Breast epithelium (tissue), 4 donors: ENCODE data around the gene WDR37. TPM values are rescaled to one million over a fixed set of nuclear protein-coding genes. Genes with fewer than 3 reads are reported as not detected.

Experiments used
- DNase-seq, 2 donors: peaks; one replicate each; pipeline ENCODE4 v3.0.0-alpha.2; 2019; ENCODE audit warnings: low spot score in 2 of 2
- H3K27ac ChIP-seq, 2 donors: fragments of 200-600 bp; sonication (generic) in 1 of 2; one replicate each; pipeline ENCODE4 v1.5.1; 2016 to 2019; ENCODE audit warnings: mild to moderate bottlenecking in 1 of 2
- H3K27me3 ChIP-seq, 2 donors: fragments of 200-600 bp; sonication (generic) in 1 of 2; one replicate each; pipeline versions ENCODE4 v1.5.1 to v1.6.0; 2017 to 2019; ENCODE audit warnings: control low read depth in 1 of 2, mild to moderate bottlenecking in 1 of 2
- H3K36me3 ChIP-seq: fragments of 200-600 bp; one replicate; pipeline ENCODE4 v1.5.1; 2019
- H3K4me1 ChIP-seq, 2 donors: fragments of 200-600 bp; sonication (generic); one replicate each; pipeline ENCODE4 v1.5.1; 2016 to 2019; ENCODE audit warnings: control low read depth in 1 of 2
- H3K4me3 ChIP-seq, 3 donors: fragments of 200-600 bp; sonication (generic); 1 replicate in 2 of 3; 2 replicates in 1 of 3; pipeline ENCODE4 v1.5.1; 2016 to 2019; ENCODE audit warnings: mild to moderate bottlenecking in 3 of 3, moderate library complexity in 2 of 3
- H3K9me3 ChIP-seq, 2 donors: fragments of 200-600 bp; sonication (generic) in 1 of 2; one replicate each; pipeline ENCODE4 v1.5.1; 2016 to 2019; ENCODE audit warnings: control low read depth in 1 of 2
- POLR2A ChIP-seq: fragments of 450-650 bp; IDR thresholded peaks from one replicate; pipeline ENCODE4 v1.6.1; 2016; ENCODE audit warnings: antibody characterized with exemption, mild to moderate bottlenecking, moderate library complexity
- POLR2AphosphoS5 ChIP-seq, 3 donors: sonication (generic); formaldehyde crosslinking; IDR thresholded peaks; one replicate each; pipeline ENCODE4 v1.6.1; 2017; ENCODE audit warnings: antibody characterized with exemption in 3 of 3
- intact Hi-C: fragments of 100-400 bp; cut with DNase I; formaldehyde crosslinking; loops from one replicate; pipeline ENCODE4 v1.15.1; 2023; ENCODE audit warnings: low total_unique reads
- total RNA-seq, 3 donors: library from RNA; depleted of rRNA; stranded (reverse); fragments of >200 nt; gene quantifications; one replicate each; pipeline ENCODE4 v1.1.0, GENCODE V29; 2016
- TF ChIP-seq, protein P1 (sequence below), 3 donors: fragments of 450-650 bp; IDR thresholded peaks; one replicate each; pipeline ENCODE4 v1.5.1; 2016 to 2017; ENCODE audit warnings: antibody characterized with exemption in 3 of 3, mild to moderate bottlenecking in 3 of 3, moderate library complexity in 3 of 3

WDR37 gene
- total RNA-seq, 3 donors from 2014 or later: 13.9 to 18.0 (median 14.4) TPM

DNA sequence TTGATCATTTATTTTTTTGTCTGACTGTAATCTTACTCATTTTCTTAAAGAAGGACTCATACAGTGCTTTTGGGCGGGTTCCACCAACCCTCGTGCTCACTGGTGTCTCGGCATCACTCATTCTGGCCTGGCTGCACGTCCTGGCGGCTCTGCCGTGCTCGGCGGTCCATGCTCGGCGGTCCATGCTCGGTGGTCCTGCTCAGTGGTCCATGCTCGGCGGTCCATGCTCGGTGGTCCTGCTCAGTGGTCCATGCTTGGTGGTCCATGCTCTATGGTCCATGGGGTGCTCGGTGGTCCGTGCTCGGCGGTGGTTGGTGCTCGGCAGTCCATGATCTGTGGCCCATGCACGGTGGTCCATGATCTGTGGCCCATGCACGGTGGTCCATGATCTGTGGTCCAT is 72.5 kb downstream of the WDR37 start:
- Histone ChIP-seq H3K27ac (no peak overlapping the region), H3K4me1 (no peaks in the 10 kb centered on the region), H3K4me3 (no peak overlapping the region), H3K27me3 (no peaks in the 10 kb centered on the region), H3K9me3 (no peaks in the 10 kb centered on the region), H3K36me3 (peaks cover 10% of the 10 kb centered on the region)
- intact Hi-C loops: no loop called here
- DNase-seq: no peak
- TF ChIP-seq POLR2A: no peak
- TF ChIP-seq, protein P1, sequence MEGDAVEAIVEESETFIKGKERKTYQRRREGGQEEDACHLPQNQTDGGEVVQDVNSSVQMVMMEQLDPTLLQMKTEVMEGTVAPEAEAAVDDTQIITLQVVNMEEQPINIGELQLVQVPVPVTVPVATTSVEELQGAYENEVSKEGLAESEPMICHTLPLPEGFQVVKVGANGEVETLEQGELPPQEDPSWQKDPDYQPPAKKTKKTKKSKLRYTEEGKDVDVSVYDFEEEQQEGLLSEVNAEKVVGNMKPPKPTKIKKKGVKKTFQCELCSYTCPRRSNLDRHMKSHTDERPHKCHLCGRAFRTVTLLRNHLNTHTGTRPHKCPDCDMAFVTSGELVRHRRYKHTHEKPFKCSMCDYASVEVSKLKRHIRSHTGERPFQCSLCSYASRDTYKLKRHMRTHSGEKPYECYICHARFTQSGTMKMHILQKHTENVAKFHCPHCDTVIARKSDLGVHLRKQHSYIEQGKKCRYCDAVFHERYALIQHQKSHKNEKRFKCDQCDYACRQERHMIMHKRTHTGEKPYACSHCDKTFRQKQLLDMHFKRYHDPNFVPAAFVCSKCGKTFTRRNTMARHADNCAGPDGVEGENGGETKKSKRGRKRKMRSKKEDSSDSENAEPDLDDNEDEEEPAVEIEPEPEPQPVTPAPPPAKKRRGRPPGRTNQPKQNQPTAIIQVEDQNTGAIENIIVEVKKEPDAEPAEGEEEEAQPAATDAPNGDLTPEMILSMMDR (IDR thresholded peaks at IDR 0.05): no peak
- no peak for TF ChIP-seq POLR2AphosphoS5 (IDR thresholded peaks at IDR 0.05)

DNA sequence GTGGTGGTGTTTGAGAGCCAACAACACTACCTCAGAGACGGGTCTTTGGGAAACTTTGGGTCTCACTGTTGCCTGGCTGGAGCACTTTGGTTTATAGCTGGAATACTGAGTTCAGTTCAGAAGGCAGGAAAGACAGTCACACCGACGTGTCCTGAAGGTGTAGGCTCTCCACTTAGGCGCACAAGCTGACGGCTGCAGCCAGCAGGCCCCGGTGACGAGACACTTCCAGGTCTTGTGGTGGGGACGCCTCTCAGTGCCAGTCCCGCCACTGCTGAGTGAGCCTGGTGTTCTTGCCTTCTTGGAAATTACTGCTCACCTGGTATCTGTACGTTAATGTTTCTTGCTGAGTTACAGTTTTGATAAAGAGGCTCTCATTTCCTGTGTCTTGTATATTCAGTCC is 74.0 kb downstream of the WDR37 start:
- no peaks in the 10 kb centered on the region for H3K27me3 ChIP-seq
- H3K9me3 ChIP-seq: no peaks in the 10 kb centered on the region
- peaks cover 10% of the 10 kb centered on the region for H3K36me3 ChIP-seq
- H3K4me1 ChIP-seq: no peaks in the 10 kb centered on the region
- no peak overlapping the region for H3K4me3 ChIP-seq
- no peak for DNase-seq
- H3K27ac ChIP-seq: no peak overlapping the region
- intact Hi-C loops: no loop called here
- TF ChIP-seq POLR2AphosphoS5 (IDR thresholded peaks at IDR 0.05) (no peak), POLR2A (no peak)
- TF ChIP-seq, protein P1 (IDR thresholded peaks at IDR 0.05): no peak

DNA sequence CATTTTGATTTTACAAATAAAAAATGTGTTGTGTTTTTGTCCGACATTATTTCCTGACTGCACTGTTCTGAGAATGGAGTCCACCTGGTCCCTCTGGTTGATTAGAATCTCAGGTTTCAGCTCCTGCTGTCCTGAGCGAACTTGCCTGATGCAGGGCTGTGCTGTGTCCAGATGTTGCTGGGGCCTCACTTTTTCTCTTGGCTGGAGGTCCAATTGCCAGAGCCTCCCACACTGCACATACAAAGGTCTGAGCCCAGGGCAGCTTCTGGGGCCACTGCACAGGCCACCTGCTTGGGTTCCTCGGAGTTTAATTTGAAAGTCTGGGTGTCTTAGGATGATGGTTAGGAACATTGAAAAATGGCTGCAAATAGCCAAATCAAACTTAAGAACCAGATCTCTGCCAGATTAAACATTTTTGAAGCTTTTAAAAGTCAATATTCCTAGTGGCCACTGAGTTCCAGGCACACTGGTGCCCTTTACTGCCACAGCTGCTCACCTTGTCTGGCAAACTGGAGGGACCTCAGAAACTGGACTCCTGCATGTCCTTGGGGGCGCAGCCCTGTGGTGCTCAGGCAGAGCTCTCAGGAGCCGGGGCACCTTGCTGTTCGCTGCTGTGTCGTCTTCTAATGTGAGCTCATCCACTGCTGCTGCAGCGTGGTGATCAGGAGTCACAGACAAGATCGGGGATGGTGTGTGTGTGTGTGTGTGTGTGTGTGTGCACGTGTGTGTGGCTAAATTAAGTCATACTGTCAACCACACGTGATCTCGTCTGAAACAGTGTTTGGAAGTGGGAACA is 75.0 kb downstream of the WDR37 start:
- Histone ChIP-seq H3K36me3 (peaks cover 10% of the 10 kb centered on the region), H3K9me3 (no peaks in the 10 kb centered on the region)

DNA sequence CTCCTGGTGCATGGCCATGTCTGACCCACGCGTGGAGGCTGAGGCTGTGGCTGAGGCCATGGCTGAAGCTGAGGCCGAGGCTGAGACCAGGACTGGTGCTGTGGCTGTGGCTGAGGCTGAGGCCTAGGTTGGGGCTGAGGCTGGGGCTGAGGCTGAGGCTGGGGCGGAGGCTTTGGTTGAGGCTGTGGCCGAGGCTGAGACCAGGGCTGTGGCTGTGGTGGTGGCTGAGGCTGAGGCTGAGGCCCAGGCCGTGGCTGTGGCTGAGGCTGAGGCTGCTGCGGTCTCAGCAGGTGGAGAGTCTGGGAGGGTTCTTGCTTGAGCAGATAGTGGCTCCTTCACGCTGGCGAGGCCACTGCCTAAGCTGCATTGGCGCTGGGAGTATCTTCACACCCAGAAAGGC is 76.4 kb downstream of the WDR37 start:
- Histone ChIP-seq H3K9me3 (peaks cover under 1 to 2% of the 10 kb centered on the region in 2 donors), H3K4me1 (no peaks in the 10 kb centered on the region), H3K27ac (no peak overlapping the region), H3K36me3 (peaks cover 10% of the 10 kb centered on the region), H3K4me3 (no peak overlapping the region), H3K27me3 (no peaks in the 10 kb centered on the region)
- DNase-seq: no peak
- intact Hi-C loops: no loop called here
- TF ChIP-seq POLR2A (no peak), POLR2AphosphoS5 (IDR thresholded peaks at IDR 0.05) (no peak)
- TF ChIP-seq, protein P1 (IDR thresholded peaks at IDR 0.05): no peak

More for the DNA sequence above, 75.0 kb downstream of the WDR37 start:
- H3K27ac ChIP-seq: no peak overlapping the region
- no peak for DNase-seq
- intact Hi-C loops: no loop called here
- TF ChIP-seq POLR2A (no peak), POLR2AphosphoS5 (IDR thresholded peaks at IDR 0.05) (no peak)
- TF ChIP-seq, protein P1 (IDR thresholded peaks at IDR 0.05): no peak
- no peak overlapping the region for H3K4me3 ChIP-seq
- H3K27me3 ChIP-seq: no peaks in the 10 kb centered on the region
- no peaks in the 10 kb centered on the region for H3K4me1 ChIP-seq

DNA sequence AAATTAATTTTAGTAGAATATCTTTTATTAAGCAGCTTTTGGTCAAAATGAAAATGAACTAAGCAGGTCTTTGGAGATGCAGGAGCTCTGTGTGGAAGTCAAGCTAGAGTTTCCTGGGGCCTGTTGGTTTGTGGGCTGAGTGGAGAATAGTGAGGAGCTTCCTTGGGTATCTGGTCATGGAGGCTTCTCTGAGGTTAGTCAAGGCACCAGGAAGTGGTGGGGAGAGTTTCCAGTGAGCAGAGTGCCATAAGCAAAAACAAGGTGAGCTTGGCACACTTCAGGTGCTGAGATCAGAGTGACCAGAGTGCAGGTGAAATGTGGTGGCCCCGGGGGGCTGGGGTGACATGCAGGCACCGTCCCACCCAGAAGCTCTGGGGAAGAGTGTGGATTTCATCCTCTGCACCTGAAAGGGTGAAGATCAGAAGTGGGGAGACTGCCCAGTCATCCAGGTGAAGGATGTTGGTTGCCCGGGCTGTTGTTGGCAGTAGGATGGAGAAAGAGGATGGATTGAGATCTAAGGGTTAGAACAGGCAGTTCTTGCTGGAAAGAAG is 77.4 kb downstream of the WDR37 start:
- Histone ChIP-seq H3K9me3 (peaks cover 10 to 11% of the 10 kb centered on the region in 2 donors), H3K4me3 (no peak overlapping the region), H3K27me3 (no peaks in the 10 kb centered on the region), H3K4me1 (no peaks in the 10 kb centered on the region), H3K27ac (no peak overlapping the region), H3K36me3 (peaks cover 10% of the 10 kb centered on the region)
- TF ChIP-seq POLR2A: no peak
- TF ChIP-seq, protein P1 (IDR thresholded peaks at IDR 0.05): no peak
- TF ChIP-seq POLR2AphosphoS5 (IDR thresholded peaks at IDR 0.05): no peak
- no peak for DNase-seq
- intact Hi-C loops: no loop called here
